IMR-90 (cell line): Measurements from ENCODE around the gene PIGU. TPM values are rescaled to one million over a fixed set of nuclear protein-coding genes. Genes with fewer than 3 reads are reported as not detected.
A peak's percentile ranks its signal among the peaks of the same experiment; 100 is the strongest.

Experiments
- ATAC-seq: fragments of 200-7000 bp; cut with Tn5 transposase; 2 replicates; pipeline ENCODE4 v1.9.1; 2020; ENCODE audit warnings: low read depth, mild to moderate bottlenecking, moderate library complexity
- BruUV-seq: library from RNA; stranded (reverse); fragments of 400-500 nt; replicated peaks from 2 replicates; lab custom pipeline; 2021; lab: Mats Ljungman, UMichigan
- CTCF ChIA-PET: fragments of 300-600 bp; formaldehyde crosslinking; extraction: SDS; loops from one replicate; lab custom pipeline; 2021; ENCODE audit warnings: antibody characterized with exemption; lab: Yijun Ruan, JAX
- POLR2A ChIA-PET: fragments of 300-600 bp; sonication (Branson Sonifier 250); formaldehyde crosslinking; loops from one replicate; lab custom pipeline; 2022; ENCODE audit warnings: antibody characterized with exemption; ENCODE audit not compliant: unreplicated experiment; lab: Charles Lee
- DNase-seq: peaks from one replicate; pipeline ENCODE4 v3.0.0; 2013
- H2AFZ ChIP-seq: replicated peaks from 2 replicates; pipeline ENCODE3; 2013; ENCODE audit warnings: low read length, mild to moderate bottlenecking; ENCODE audit not compliant: poor library complexity
- H2AK5ac ChIP-seq: 2 replicates; pipeline ENCODE4 v1.6.1; 2013; ENCODE audit warnings: low read depth, low read length, inconsistent platforms
- H2AK9ac ChIP-seq: replicated peaks from 2 replicates; pipeline ENCODE3; 2013; ENCODE audit warnings: mild to moderate bottlenecking, low read depth, low read length, moderate library complexity; ENCODE audit not compliant: poor library complexity
- H2BK120ac ChIP-seq: 2 replicates; pipeline ENCODE4 v1.6.1; 2013; ENCODE audit warnings: low read depth, low read length, inconsistent platforms
- H2BK15ac ChIP-seq: 3 replicates; pipeline ENCODE4 v1.6.1; 2013; ENCODE audit warnings: low read depth, low read length, inconsistent platforms
- H2BK20ac ChIP-seq: 2 replicates; pipeline ENCODE4 v1.6.1; 2013; ENCODE audit warnings: low read depth, mild to moderate bottlenecking, inconsistent platforms, low read length, moderate library complexity
- H2BK5ac ChIP-seq: 2 replicates; pipeline ENCODE4 v1.6.1; 2013; ENCODE audit warnings: mild to moderate bottlenecking, low read depth, low read length, inconsistent platforms; ENCODE audit not compliant: poor library complexity, severe bottlenecking
- H3K14ac ChIP-seq: replicated peaks from 2 replicates; pipeline ENCODE4 v1.6.1; 2013; ENCODE audit warnings: low read depth, low read length, inconsistent platforms
- H3K18ac ChIP-seq: 2 replicates; pipeline ENCODE4 v1.6.1; 2013; ENCODE audit warnings: low read depth, low read length, control low read depth
- H3K23ac ChIP-seq: 2 replicates; pipeline ENCODE4 v1.6.1; 2013; ENCODE audit warnings: low read depth, low read length, inconsistent platforms
- H3K27ac ChIP-seq: 2 replicates; pipeline ENCODE4 v1.5.1; 2013; ENCODE audit warnings: mild to moderate bottlenecking, control low read depth, low read length; ENCODE audit not compliant: insufficient read depth
- H3K27me3 ChIP-seq: 2 replicates; pipeline ENCODE4 v1.6.1; 2013; ENCODE audit warnings: low read length; ENCODE audit not compliant: control insufficient read depth, insufficient read depth
- H3K36me3 ChIP-seq: 2 replicates; pipeline ENCODE4 v1.6.1; 2013; ENCODE audit warnings: low read length, mixed read lengths; ENCODE audit not compliant: control insufficient read depth, insufficient read depth
- H3K4ac ChIP-seq: 2 replicates; pipeline ENCODE4 v1.6.1; 2013; ENCODE audit warnings: low read depth, low read length, inconsistent platforms
- H3K4me1 ChIP-seq: 2 replicates; pipeline ENCODE4 v1.6.1; 2013; ENCODE audit warnings: low read length, mixed read lengths; ENCODE audit not compliant: control insufficient read depth, insufficient read depth
- H3K4me2 ChIP-seq: 2 replicates; pipeline ENCODE4 v1.6.1; 2013; ENCODE audit warnings: low read depth, mild to moderate bottlenecking, control low read depth, low read length, moderate library complexity
- H3K4me3 ChIP-seq: 2 replicates; pipeline ENCODE4 v1.5.1; 2013; ENCODE audit warnings: low read depth, mild to moderate bottlenecking, control low read depth, low read length, moderate library complexity; ENCODE audit not compliant: insufficient read depth
- H3K56ac ChIP-seq: 2 replicates; pipeline ENCODE4 v1.6.1; 2013; ENCODE audit warnings: low read length, inconsistent platforms; ENCODE audit not compliant: insufficient read depth; ENCODE audit errors: extremely low read depth
- H3K79me1 ChIP-seq, 2 experiments: 2 replicates each; pipeline ENCODE4 v1.6.1; 2013; ENCODE audit warnings: low read length in 2 of 2, inconsistent platforms in 1 of 2, low read depth in 1 of 2
- H3K9ac ChIP-seq: 2 replicates; pipeline ENCODE4 v1.6.1; 2013; ENCODE audit warnings: low read depth, low read length, control low read depth
- H3K9me1 ChIP-seq: 2 replicates; pipeline ENCODE4 v1.6.1; 2013; ENCODE audit warnings: low read length, inconsistent platforms; ENCODE audit not compliant: insufficient read depth
- H3K9me3 ChIP-seq: 2 replicates; pipeline ENCODE4 v1.6.1; 2013; ENCODE audit warnings: low read length; ENCODE audit not compliant: control insufficient read depth, insufficient read depth
- H4K20me1 ChIP-seq: 2 replicates; pipeline ENCODE4 v1.6.1; 2013; ENCODE audit warnings: low read length, inconsistent platforms; ENCODE audit not compliant: insufficient read depth
- H4K5ac ChIP-seq: 2 replicates; pipeline ENCODE4 v1.6.1; 2013; ENCODE audit warnings: mild to moderate bottlenecking, low read depth, low read length, control low read depth
- H4K8ac ChIP-seq, 2 experiments: 2 replicates each; pipeline ENCODE4 v1.6.1; 2013; ENCODE audit warnings: low read depth in 2 of 2, low read length in 2 of 2, control low read depth in 1 of 2, inconsistent platforms in 1 of 2
- H4K91ac ChIP-seq: 2 replicates; pipeline ENCODE4 v1.6.1; 2013; ENCODE audit warnings: low read depth, low read length, inconsistent platforms; ENCODE audit not compliant: insufficient read depth
- BHLHE40 ChIP-seq: fragments of 150-350 bp; IDR thresholded peaks from 2 replicates; pipeline ENCODE4 v1.6.1; 2016; ENCODE audit warnings: mild to moderate bottlenecking, low read depth, low read length
- CHD1 ChIP-seq: IDR thresholded peaks from 2 replicates; pipeline ENCODE4 v1.6.1; 2012; ENCODE audit warnings: low read depth, low read length, improper control_type of control experiment
- MXI1 ChIP-seq: IDR thresholded peaks from 2 replicates; pipeline ENCODE4 v1.6.1; 2012; ENCODE audit warnings: low read depth, mild to moderate bottlenecking, low read length, moderate library complexity, borderline replicate concordance
- WGBS, 2 experiments: methylation state at CpG; one replicate each; pipeline versions ENCODE4 v1.1.5 to v1.1.7; 2013; ENCODE audit warnings: missing lambda C conversion rate in 2 of 2; ENCODE audit not compliant: insufficient read length in 1 of 2; ENCODE audit errors: extremely low coverage in 2 of 2; 5-methylcytosine and 5-hydroxymethylcytosine counted together
- dilution Hi-C: fragments of 300-500 bp; cut with HindIII; formaldehyde crosslinking; loops from one replicate; pipeline ENCODE4 v1.14.3; 2018; ENCODE audit warnings: low sequenced_read_pairs; ENCODE audit not compliant: unreplicated experiment
- in situ Hi-C: fragments of 300-500 bp; cut with MboI; formaldehyde crosslinking; loops from 3 replicates; pipeline ENCODE4 v1.14.3; 2019; ENCODE audit warnings: low sequenced_read_pairs, inconsistent platforms, mixed read lengths
- intact Hi-C: fragments of 100-400 bp; cut with micrococcal nuclease; formaldehyde crosslinking; loops from 2 replicates; pipeline ENCODE4 v1.10.0; 2022
- polyA plus RNA-seq, 3 experiments: library from polyadenylated mRNA; depleted of rRNA; stranded (reverse); fragments of >200 nt; gene quantifications; 2 replicates each; pipeline ENCODE4 v1.2.3, GENCODE V29; 2012; ENCODE audit warnings: low replicate concordance in 1 of 3
- total RNA-seq: library from RNA; depleted of rRNA; stranded (reverse); fragments of >200 nt; gene quantifications from 2 replicates; pipeline ENCODE4 v1.2.3, GENCODE V29; 2012
- TF ChIP-seq, protein P1 (sequence below): fragments of 150-350 bp; IDR thresholded peaks from 2 replicates; pipeline ENCODE4 v1.6.1; 2017; ENCODE audit warnings: mild to moderate bottlenecking, antibody characterized with exemption, low read length, low read depth

Gene PIGU
- total and polyA plus RNA-seq, 2 of the 4 experiments (the other 2 are of a cell fraction) = 11.1 to 31.1 TPM

DNA sequence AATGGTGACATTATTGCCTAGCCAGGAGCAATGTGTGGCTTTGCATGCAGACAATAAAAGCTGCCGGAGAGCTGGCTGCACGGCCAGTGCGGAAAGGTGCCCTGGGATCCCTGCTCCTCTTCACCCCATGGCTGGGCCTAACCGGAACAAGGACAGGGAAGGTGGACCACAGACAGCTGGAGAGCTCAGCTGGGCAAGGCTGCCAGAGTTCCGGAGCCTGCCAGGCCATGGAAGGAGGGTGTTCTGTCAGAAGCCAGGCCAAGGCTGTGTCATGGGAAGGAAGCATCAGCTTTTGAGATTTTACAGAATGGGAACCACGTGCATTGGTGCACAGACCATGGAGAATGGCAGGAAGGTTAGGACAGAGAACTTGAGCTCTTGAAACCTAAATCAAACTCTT, 93.3 kb downstream of the PIGU start:
- H3K56ac ChIP-seq = no peak overlapping the region
- H3K4me3 ChIP-seq = no peak overlapping the region
- TF ChIP-seq MXI1 (no peak), BHLHE40 (no peak), CHD1 (no peak)
- TF ChIP-seq, protein P1, sequence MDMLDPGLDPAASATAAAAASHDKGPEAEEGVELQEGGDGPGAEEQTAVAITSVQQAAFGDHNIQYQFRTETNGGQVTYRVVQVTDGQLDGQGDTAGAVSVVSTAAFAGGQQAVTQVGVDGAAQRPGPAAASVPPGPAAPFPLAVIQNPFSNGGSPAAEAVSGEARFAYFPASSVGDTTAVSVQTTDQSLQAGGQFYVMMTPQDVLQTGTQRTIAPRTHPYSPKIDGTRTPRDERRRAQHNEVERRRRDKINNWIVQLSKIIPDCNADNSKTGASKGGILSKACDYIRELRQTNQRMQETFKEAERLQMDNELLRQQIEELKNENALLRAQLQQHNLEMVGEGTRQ = no peak
- H2BK20ac ChIP-seq = no peak overlapping the region
- no peak overlapping the region for H3K9ac ChIP-seq
- peaks cover 17% of the 10 kb centered on the region for H3K9me1 ChIP-seq
- peaks cover 4% of the 10 kb centered on the region for H3K36me3 ChIP-seq
- in situ Hi-C loops = loop anchor here (10.0 kb wide), 1 partner anchor 181 kb away; no protein-coding TSS in a partner anchor
- no peaks in the 10 kb centered on the region for H3K27me3 ChIP-seq
- H2BK120ac ChIP-seq = no peak overlapping the region
- H3K4ac ChIP-seq = no peak overlapping the region
- no peak overlapping the region for H3K14ac ChIP-seq
- BruUV-seq = no TSS peak
- no peaks in the 10 kb centered on the region for H3K9me3 ChIP-seq
- H3K4me2 ChIP-seq = no peak overlapping the region
- H2AFZ ChIP-seq = no peak overlapping the region
- intact Hi-C loops = no loop called here
- no peak overlapping the region for H2AK9ac ChIP-seq
- POLR2A ChIA-PET = no interaction called here
- H3K23ac ChIP-seq = no peak overlapping the region
- CTCF ChIA-PET = no interaction called here
- no peak overlapping the region for H3K27ac ChIP-seq
- no peak overlapping the region for H2BK15ac ChIP-seq
- no peak overlapping the region for H4K8ac ChIP-seq
- 94% methylated on average over 5 of the region's 6 CpGs; no CpG with 5 or more reads in 1 of the 2 experiments for WGBS, 2 experiments
- no peak overlapping the region for H4K91ac ChIP-seq
- peaks cover 17% of the 10 kb centered on the region for H3K4me1 ChIP-seq
- no peak overlapping the region for H4K5ac ChIP-seq
- dilution Hi-C loops = no loop called here
- peaks cover 0 to 3% of the 10 kb centered on the region in 2 experiments; a peak in 2 of 4 replicates for H3K79me1 ChIP-seq
- 0 out of 2 replicates have a peak overlapping the region, but pooled peaks have one; percentile 11 for H2AK5ac ChIP-seq
- DNase-seq = no peak
- no peak for ATAC-seq
- H2BK5ac ChIP-seq = no peak overlapping the region
- H4K20me1 ChIP-seq = no peaks in the 10 kb centered on the region
- H3K18ac ChIP-seq = no peak overlapping the region
